Endometrial microvascular endothelial cells (primary cell): ENCODE results near the gene TMEM242. TPM values are rescaled to one million over a fixed set of nuclear protein-coding genes. Genes with fewer than 3 reads are reported as not detected.
"Not testable (repeated sequence)": the region's sequence is repeated elsewhere in the genome, so short reads cannot be mapped to it uniquely, and the experiment has no call there.

ENCODE experiments used
- in situ Hi-C: cut with HindIII; loops from 2 replicates; pipeline ENCODE4 v1.10.0; 2017; ENCODE audit warnings: low sequenced_read_pairs, low pct_unique_long_range_greater_than_20kb; ENCODE audit errors: inconsistent ontology term
- total RNA-seq: library from RNA; depleted of rRNA; stranded (reverse); fragments of >200 nt; gene quantifications from one replicate; pipeline ENCODE4 v1.2.3, GENCODE V29; 2015; ENCODE audit errors: inconsistent ontology term

Gene TMEM242
- total RNA-seq = 6.6 TPM

- in situ Hi-C loops = loop anchor here (5.0 to 10.0 kb wide), 2 partner anchors 51 to 339 kb away; no protein-coding TSS in a partner anchor
Measured at GRCh38 chr6:157323255-157323965, at the start of gene TMEM242. TMEM242 (minus strand) TSS chr6:157323519; CDS start chr6:157323499, 20 bp downstream.

GRCh38 chr6:157372501-157373280 lies 49.4 kb upstream of the TMEM242 start:
- in situ Hi-C loops = loop anchor here (10.0 kb wide), 1 partner anchor 48 kb away; the partner anchor contains the start of gene TMEM242

GRCh38 chr6:157370755-157371154 lies 47.4 kb upstream of the TMEM242 start:
- in situ Hi-C loops = loop anchor here (10.0 kb wide), 1 partner anchor 46 kb away; the partner anchor contains the start of gene TMEM242

- in situ Hi-C loops = no loop called here
Measured at GRCh38 chr6:157368359-157369049, 45.2 kb upstream of the TMEM242 start.

GRCh38 chr6:157366648-157367047 lies 43.3 kb upstream of the TMEM242 start:
- in situ Hi-C loops = no loop called here

- in situ Hi-C loops = no loop called here
Measured at GRCh38 chr6:157364705-157365104, 41.4 kb upstream of the TMEM242 start.

GRCh38 chr6:157361886-157362285 lies 38.6 kb upstream of the TMEM242 start:
- in situ Hi-C loops = no loop called here

- in situ Hi-C loops = no loop called here
Measured at GRCh38 chr6:157358287-157358686, 35.0 kb upstream of the TMEM242 start.

GRCh38 chr6:157346373-157346772 lies 23.1 kb upstream of the TMEM242 start:
- in situ Hi-C loops = no loop called here

- in situ Hi-C loops = no loop called here
Measured at GRCh38 chr6:157343732-157344131, 20.4 kb upstream of the TMEM242 start.

- in situ Hi-C loops = no loop called here
Measured at GRCh38 chr6:157339432-157339831, 16.1 kb upstream of the TMEM242 start.

- in situ Hi-C loops = no loop called here
Measured at GRCh38 chr6:157337751-157338150, 14.4 kb upstream of the TMEM242 start.

GRCh38 chr6:157337276-157337675 lies 14.0 kb upstream of the TMEM242 start:
- in situ Hi-C loops = not testable (repeated sequence)

- in situ Hi-C loops = no loop called here
Measured at GRCh38 chr6:157335829-157336228, 12.5 kb upstream of the TMEM242 start.

- in situ Hi-C loops = no loop called here
Measured at GRCh38 chr6:157333956-157334355, 10.6 kb upstream of the TMEM242 start.

- in situ Hi-C loops = no loop called here
Measured at GRCh38 chr6:157333537-157333936, 10.2 kb upstream of the TMEM242 start.

GRCh38 chr6:157332813-157333212 lies 9.5 kb upstream of the TMEM242 start:
- in situ Hi-C loops = no loop called here

GRCh38 chr6:157330831-157331230 lies 7.5 kb upstream of the TMEM242 start:
- in situ Hi-C loops = no loop called here

- in situ Hi-C loops = loop anchor here (10.0 kb wide), 1 partner anchor 45 kb away; no protein-coding TSS in a partner anchor
Measured at GRCh38 chr6:157329829-157330228, 6.5 kb upstream of the TMEM242 start.
